Right lobe of liver (tissue), 4 donors: Measurements from ENCODE around the gene ROPN1L.

ENCODE experiments used
- CTCF ChIP-seq, 4 donors: fragments of 200-600 bp in 3 of 4; fragments of 450-650 bp in 1 of 4; IDR thresholded peaks; one replicate each; pipeline versions ENCODE4 v1.5.1 to v1.8.0; 2016 to 2022; ENCODE audit warnings: antibody characterized with exemption in 4 of 4, mild to moderate bottlenecking in 2 of 4
- POLR2A ChIP-seq: fragments of 450-650 bp; IDR thresholded peaks from one replicate; pipeline ENCODE4 v1.6.1; 2017; ENCODE audit warnings: antibody characterized with exemption, mild to moderate bottlenecking
- donor health status: DM: no; HTN: no; CAD: no.
- donor health status: DM: no; HTN: no; CAD: no.
- donor health status: DM: no; HTN: yes; CAD: no.

- no peak for TF ChIP-seq CTCF (IDR thresholded peaks at IDR 0.05)
- no peak for TF ChIP-seq POLR2A
Measured at GRCh38 chr5:10470669-10471068, 29.0 kb downstream of the ROPN1L start.
